Stimulated activated CD8-positive, alpha-beta memory T cell treated with anti-CD3 and anti-CD28 coated beads, Interleukin-2, amount 100 ng/mL, for 48 hours (primary cell): ENCODE data around the gene EIF1.
"Not testable (repeated sequence)": the region's sequence is repeated elsewhere in the genome, so short reads cannot be mapped to it uniquely, and the experiment has no call there.

Experiments used
- DNase-seq, 2 donors: peaks; one replicate each; pipeline ENCODE4 v3.0.0-alpha.2; 2020; ENCODE audit warnings: low read depth in 2 of 2

EIF1 gene

DNA sequence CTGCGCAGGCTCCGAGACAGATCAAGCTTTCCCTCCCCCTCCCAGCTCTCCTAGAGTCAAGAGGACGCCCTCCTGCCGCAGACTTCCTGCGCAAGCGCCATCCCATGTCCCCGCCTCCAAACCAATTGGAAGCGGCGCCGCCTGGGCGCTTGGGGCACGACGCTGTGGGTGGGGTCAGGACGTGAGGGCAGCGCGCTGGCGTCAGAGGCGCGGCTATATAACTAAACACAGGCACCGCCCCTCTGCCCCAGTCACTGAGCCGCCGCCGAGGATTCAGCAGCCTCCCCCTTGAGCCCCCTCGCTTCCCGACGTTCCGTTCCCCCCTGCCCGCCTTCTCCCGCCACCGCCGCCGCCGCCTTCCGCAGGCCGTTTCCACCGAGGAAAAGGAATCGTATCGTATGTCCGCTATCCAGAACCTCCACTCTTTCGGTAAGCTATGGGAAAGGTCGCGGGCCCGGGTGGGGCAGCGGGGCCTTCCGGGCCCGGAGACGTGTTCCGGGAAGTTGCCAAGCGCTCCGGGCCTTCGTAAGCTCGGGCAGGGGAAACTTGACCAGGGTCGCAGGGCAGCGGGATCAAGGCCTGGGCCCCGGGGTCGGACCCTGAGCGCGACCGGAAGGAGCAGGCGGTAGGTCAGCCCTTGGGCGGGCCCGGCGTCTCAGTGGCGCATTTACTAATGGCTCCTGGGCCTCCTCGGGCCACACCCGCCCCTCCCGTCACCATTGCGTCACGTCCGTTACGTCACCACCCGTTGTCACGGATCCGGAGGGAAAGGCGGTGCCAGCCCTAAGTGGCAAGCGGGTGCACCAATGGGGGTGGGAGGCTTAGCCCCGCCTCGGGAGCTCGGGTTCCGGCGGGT lies at the start of gene EIF1:
Gene EIF1 (plus strand): TSS at position 245 of the 856 bp plus-strand sequence. CDS start 154 bp downstream, at position 399.
- peak; percentile 99 to 100 for DNase-seq

DNA sequence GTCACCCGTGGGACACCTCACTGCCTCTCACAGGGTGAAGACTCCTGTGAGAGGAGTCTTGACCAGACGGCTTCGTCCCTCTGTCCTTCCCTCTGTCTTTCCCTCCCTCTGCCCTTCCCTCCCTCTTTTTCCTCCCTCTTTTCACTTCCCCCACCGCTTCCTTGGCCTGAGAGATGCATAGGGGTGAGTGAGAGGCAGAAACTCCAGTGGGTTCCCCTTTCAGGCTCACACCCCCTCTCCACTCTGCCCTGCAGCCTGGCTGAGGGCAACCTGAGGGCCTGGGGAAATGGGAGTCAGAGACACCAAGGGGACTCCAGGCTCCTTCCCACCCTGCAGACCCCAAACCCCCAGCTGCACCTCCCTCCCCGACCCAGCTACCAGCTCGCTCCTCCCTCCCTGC lies 49.7 kb upstream of the EIF1 start:
- DNase-seq: no peak

DNA sequence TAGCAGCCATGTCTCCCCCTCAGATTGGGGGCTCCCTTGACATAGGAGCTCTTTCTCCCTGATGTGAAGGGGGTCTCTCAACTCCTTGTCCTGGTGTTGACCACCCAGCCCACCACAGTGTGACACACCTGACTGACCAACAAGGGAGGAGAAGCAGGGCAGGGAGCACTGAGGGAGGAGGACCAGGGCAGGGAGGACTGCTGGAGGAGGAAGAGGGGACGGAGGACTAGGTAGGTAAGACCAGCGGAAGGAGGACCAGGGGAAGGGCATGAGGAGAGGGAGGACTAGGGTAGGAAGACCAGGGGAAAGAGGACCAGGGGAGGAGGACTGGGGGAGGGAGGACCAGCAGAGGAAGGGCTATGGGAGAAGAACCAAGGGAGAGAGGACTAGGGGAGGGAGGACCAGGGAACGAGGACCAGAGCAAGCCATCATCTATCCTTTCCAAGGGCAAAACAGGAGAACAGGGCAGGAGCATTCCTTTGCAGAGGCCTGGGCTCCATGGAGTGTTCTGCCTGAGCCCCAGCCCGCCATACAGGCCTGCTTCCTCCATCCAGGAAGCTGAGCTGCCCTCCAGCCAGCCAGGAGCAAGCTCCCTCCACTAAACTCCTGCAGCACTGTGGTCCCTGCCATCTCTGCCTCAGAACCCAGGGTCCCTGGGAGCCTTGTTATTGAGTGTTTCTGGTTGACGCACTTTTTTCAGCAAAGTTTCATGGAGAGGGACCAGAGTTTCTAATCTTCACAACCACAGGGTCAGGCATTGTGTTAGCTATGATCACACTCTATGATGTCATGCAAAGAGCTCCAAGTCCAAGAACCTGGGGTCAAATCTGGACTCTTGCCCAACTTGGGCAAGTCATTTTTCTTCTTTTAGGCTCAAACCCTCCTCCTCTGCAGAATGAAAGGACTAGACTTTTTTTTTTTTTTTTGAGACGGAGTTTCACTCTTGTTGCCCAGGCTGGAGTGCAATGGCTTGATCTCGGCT lies 48.9 kb upstream of the EIF1 start:
- no peak for DNase-seq

DNA sequence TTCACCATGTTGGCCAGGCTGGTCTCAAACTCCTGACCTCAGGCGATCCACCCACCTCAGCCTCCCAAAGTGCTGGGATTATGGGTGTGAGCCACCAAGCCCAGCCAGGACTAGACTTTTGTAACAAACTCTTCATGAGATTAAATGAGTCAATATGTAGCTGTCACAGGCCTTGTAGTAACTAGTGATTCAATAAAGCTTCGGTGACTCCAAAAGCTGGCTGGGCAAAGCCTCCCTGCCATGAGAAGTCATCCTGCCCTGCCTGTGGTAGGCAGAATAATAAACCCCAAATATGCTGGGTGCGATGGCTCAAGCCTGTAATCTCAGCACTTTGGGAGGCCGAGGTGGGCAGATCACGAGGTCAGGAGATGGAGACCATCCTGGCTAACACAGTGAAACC lies 48.1 kb upstream of the EIF1 start:
- DNase-seq: not testable (repeated sequence)

DNA sequence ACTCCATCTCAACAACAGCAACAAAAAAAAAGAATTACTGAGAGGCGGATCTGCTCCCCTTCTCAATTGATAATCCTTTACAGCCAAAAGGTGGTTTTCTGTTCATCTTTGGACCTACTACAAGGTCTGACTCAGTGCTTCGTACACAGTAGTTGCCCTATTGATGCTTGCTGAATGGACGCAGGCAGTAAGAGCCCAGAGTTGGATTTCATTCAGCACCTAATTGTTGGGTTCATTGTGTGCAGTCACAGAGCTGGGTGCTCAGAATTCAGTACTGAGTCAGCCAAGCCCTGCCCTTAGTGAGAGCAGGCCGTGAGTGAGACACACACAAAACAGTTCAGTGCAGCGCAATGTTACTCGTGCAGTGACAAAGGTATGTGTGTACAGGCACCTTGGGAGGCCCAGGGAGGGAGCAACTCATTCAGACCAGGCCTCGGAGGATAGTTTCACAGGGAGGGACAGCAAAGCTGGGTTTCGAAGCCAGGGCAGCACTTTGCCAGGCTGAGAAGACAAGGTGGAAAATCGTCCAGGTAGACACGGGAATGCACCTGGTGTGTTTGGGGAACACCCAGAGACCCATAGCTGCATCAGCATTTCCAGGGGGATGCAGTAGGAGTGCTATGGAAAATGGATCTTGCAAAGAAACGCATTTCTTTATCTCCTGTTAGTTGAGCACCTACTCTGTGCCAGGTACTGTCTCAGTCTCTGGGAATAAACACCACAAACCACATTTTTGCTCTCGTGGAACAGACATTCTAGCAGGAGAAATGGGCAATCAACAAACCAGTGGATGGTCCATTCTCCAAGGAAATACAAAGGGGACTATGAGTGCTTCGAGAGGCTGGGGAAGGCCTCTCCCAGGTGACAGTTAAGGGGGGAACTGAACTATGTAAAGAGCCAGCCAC lies 46.2 kb upstream of the EIF1 start:
- no peak for DNase-seq

DNA sequence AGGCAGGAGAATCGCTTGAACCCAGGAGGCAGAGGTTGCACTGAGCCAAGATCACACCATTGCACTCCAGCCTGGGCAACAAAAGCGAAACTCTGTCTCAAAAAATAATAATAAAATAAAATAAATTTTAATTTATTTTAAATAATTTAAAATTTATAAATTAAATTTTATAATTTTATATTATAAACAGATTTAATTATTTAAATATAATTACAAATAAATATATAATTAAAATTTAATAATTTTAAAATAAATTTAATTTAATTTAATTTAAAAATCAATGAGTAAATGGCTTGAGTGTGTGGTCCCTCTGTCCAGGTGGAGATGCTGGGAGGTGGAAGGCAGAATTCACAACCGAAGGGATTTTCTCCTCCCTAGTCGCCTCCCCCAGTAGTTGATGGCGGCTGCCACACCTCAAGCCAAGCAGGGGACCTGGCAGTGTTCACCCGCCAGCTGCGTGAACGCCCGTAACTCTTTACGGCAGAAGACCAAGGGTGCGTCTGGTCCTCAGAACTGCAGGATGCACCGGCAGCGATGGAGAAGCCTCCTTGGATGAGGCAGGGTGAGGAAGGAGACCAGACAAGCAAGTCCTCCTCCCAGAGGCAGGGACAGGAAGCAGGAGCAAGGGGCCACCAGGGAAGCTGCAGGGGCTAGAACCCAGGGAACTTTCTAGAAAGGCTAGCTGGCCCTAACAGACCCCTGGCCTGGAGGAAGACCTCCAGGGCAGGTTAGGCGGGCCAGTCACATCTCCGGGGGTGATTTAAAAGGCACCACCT lies 41.5 kb upstream of the EIF1 start:
- DNase-seq: no peak

DNA sequence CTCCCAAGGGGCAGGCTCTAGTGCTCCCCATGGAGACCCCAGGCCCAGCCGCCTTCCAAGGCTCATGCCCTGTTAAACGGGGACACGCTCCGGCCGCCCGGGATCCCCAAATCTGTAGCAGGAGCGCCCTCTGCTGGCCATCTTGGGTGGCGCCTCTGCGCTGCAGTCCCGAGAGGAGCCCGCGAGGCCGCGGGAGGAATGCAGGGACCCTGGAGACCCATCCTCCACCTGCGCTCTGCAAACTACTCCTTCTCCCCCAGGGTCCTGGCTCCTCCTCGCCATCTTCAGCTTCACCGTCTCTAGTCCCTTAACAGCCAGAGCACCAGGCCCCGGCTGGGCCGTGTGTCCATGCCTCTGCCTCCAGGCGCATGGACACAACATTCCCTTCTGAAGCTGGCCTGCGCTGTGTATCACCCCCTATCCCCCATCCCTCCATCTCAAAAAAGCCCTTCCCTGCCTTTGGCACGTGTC lies 40.7 kb upstream of the EIF1 start:
- DNase-seq: peak; percentile 85 to 86

DNA sequence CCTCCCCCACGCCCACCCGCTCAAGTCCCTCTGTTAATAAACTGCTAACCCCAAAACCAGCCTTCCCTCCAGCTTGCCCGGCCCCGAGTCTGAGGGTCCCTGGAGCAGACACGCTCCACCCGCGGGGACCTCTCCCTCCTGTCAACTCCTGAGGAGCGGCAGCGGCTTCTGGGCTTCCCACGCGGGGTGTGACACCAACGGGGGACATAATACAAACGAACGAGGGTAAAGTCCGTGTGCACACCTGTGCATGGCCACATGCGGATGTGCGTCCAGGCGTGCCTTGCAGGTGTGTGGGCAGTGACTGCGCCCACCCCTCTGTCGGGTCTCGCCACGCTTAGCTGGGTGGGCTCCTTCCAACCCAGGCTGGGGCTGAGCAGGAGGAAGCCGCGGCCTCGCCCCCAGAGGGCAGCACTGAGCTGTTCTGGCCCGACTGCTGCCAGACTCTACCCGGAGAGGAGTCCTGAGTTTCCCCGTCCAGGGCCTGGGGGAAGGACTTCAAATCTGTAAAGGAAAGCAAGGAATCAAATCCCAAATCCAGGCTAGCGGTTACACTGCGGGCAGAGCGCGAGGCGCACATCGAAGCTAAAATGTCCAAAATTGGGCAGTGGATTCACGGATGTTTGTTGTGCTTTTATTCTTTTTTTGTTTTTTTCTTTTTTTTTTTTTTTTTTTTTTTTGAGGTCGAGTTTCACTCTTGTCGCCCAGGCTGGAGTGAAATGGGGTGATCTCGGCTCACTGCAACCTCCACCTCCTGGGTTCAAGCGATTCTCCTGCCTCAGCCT lies 40.1 kb upstream of the EIF1 start:
- peak; percentile 81 for DNase-seq

DNA sequence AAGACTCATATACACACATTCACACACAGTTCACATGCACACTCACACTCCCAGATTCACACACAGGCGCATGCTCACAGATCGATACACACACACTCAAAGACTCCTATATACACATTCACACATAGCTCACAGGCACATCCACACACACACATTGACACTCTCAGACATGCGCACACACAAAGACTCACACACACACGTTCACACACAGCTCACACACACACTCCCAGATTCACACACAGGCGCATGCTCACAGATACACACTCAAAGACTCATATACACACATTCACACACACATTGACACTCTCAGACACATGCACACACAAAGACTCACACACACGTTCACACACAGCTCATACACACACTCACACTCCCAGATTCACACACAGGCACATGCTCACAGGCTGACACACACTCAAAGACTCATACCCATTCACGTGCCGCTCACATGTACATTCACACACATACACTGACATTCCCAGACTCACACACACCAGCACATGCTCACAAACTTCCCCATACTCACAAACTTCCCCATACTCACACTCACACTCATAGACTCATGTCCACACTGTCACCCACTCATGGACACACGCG lies 38.7 kb upstream of the EIF1 start:
- no peak for DNase-seq

DNA sequence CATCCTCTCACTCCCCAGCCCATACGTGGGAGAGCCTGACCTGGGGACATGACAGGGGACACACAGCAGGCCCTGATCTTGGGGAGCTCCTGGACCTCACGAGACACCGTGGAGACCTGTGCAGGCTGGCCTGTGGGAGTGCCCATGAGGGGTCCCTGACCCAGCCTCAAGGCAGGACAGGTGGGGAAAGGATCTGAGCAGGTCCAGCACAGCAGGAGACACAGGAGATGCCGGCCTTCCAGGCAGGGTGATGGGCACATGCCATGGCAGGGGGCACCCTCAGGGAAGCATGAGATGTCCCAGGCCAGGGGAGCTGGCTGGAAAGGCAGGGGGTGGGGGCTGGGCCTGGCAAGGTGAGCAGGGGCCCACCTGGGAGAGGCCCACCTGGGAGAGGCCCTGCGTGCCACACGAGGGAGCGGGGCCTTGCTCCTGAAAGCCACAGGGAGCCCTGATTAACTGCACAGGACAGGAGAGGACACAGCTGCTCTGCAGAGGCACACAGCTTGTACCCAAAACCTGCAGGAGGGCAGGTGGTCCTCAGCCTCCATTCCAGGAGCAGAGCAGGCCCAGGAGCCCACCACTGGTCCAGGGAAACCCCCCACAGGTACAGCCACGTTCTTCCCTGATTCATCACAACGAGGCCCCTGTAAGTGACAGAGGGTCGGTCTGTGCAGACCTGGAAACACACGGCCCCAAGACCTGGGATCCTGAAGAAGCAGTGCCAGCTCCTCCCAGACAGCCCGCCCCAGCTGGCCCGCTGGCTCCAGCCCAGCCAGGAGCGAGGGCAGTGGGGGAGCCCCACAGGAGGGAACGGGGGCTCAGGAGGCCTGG lies 37.7 kb upstream of the EIF1 start:
- DNase-seq: no peak

DNA sequence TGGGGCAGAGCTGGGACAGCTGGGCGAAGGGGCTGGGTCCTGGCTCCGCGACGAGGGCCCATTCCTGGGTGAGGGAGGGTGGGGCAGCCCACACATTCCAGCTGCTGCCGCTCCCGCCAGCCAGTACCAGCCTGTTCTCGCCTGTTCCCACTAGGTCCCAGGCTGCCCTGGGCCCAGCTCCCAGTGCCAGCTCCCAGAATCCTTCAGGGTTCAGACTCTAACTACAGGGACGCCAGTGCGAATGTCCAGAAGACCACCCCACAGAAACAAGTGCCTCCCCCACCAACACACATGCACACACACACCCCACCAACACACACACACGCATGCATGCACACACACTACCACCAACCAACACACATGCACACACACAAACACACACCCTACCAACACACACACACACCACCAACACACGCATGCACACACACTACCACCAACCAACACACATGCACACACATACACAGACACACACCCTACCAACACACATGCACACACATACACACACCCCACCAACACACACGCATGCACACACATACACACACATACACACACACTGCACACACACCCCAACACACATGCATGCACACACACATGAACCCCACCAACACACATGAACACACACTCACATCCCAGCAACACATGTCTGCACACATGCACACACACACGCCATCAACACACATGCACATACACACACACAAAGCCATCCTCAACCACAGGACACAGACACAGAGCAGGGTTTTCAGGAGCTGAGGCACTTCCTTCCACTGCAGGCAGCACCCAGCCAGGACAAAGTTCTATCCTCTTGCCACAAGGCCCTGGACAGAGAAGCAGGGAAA lies 36.8 kb upstream of the EIF1 start:
- DNase-seq: no peak

DNA sequence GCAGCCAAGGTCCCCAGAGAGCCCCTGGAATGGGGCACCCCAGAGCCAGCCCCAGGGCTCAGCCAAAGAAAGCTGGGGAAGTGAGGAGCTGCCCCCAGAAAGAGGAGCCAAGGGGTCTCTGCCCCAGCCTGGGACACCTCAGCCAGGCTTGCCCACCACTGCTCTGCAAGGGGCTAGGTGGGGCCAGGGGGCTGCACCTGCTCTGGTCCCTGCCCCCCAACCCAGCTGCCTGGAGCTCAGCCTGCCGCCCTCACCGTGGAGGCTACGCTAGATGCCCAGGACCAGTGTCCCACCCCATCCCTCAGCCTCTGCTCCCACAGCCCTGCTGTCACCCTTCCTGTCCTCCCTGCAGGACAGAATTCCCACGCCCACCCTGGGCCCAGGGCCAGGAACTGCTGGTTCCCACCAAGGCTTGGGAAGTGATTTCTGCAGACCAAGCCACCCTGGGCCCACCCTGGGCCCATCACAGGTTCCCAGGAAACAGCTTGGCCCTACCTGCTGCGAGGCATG lies 36.2 kb upstream of the EIF1 start:
- no peak for DNase-seq

DNA sequence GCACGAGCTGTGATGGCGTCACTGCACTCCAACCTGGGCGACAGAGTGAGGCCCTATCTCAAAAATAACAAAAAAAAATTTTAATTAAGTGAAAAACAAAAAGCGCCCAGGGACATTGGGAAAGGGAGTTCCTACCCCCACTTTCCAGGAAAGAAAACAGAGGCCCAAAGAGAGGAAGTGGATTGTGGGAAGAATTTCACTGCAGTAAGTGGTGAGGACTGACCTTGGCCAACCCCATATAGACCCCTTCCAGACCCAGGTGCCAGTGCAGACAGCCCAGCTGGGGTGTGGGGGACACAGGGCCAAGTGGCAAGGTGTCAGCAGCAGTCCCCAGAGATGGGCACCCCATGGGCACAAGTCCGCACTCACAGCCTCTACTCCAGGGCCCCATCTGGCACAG lies 35.3 kb upstream of the EIF1 start:
- no peak for DNase-seq

DNA sequence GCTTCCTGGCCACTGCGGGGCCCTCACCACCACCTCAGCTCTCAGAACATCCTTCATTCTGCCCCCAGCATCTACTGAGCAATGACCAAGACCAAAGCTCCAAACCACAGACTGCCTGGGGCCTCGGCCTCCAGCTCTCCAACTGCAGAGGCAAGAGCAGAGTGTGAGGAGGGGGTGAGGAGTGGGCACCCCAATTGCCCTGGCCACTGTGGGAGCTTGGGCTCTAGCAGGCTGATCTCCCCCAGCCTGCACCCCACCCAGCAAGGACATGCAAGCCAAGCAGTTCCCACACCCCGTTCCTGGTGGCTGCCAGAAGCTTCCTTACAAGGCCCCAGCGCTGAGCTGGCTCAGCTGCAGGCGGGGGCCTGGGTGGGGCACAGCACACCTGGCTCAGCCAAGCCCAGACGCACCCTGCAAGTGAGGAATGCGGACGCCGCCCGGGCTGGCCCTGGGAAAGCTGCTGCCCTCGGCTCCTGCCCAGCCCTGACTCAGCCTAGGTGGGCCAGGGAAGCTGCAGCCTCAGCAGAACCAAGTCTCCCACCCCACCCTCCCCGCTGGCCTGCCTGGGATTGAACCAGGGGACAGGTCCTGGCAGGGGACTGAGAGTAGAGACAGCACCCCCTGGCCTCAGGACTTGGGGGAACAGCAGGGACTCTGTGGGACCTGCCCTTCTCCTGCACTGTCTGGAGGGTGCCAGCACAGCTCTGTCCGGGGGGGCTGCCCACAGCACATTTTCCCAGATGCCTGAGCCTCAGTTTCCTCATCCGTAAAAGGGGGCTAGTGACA lies 34.6 kb upstream of the EIF1 start:
- no peak for DNase-seq

DNA sequence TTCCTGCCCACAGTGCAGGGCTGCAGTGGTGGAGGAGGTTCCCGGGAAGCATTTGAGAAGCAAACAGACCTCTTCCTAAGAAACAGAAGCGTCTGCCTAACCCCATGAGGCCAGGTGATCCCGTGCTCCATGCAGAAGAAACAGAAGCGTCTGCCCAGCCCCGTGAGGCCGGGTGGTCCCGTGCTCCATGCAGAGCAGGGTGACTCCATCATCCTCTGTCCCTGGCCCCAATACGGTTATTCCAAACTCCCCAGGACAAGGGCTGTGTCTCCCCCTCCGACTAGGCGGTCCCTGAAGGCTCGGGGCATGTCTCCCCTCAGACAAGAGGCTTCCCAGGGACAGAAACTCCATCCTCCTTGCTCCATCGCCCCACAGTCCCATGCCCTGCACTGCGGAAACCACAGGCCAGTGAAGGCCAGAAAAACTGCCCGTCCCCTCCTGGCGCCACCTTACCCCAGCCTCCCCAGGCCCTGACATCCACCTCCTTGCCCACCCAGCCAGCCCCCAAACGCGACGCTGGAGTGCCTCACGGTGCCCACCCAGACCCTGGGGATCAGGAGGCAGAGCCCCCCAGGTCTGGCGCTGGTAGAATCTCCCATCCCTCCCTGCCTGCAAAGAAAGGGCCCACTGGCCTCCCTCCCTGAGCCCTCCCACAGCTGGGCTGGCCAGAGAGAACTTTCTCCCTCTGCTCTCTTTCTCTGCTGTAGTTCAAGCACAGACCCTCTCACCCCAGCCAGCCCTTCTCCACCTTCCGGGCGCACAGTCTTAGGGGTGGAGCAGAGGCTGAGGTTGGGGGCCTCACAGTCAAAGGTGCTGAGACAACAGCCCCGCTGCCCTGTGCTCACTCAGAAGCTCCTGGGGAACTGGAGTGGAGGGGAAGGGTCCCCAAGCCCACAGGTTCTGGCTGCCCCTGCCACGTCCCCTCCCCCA lies 33.7 kb upstream of the EIF1 start:
- no peak for DNase-seq
